ENCODE data around the gene ASXL1.

DNA sequence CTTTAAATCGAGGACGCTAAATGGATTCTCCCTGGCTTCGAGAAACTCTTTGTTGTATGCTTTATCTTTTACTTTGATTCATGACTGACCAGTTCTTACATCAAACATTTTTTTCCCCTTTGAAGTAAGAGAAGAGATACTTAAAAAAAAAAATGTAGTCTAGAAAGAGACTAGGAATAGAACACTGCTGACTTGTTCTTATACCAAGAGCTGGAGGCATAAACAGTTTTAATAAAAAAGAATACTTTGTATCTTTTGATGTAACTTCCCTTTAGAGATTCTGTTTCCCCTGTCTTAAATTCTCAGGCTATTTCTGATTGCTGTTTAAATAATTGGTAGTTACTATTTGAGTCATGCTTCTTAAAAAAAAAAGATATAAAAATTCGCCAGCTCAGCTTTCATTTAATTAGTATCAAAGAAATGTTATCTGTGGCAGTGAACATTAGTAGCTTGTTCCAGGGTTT lies 4.8 kb downstream of the ASXL1 start:
- TF ChIP-seq, protein P1, sequence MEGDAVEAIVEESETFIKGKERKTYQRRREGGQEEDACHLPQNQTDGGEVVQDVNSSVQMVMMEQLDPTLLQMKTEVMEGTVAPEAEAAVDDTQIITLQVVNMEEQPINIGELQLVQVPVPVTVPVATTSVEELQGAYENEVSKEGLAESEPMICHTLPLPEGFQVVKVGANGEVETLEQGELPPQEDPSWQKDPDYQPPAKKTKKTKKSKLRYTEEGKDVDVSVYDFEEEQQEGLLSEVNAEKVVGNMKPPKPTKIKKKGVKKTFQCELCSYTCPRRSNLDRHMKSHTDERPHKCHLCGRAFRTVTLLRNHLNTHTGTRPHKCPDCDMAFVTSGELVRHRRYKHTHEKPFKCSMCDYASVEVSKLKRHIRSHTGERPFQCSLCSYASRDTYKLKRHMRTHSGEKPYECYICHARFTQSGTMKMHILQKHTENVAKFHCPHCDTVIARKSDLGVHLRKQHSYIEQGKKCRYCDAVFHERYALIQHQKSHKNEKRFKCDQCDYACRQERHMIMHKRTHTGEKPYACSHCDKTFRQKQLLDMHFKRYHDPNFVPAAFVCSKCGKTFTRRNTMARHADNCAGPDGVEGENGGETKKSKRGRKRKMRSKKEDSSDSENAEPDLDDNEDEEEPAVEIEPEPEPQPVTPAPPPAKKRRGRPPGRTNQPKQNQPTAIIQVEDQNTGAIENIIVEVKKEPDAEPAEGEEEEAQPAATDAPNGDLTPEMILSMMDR (IDR thresholded peaks at IDR 0.05), result no peak
- TF ChIP-seq POLR2A (IDR thresholded peaks at IDR 0.05) (no peak), EP300 (IDR thresholded peaks at IDR 0.05) (no peak)

All from ovary (tissue), 3 donors.